Measurements from ENCODE around the gene UNC45B. TPM values are rescaled to one million over a fixed set of nuclear protein-coding genes. Genes with fewer than 3 reads are reported as not detected.

UNC45B gene
- total RNA-seq, 4 donors from 2014 or later = not detected

DNA sequence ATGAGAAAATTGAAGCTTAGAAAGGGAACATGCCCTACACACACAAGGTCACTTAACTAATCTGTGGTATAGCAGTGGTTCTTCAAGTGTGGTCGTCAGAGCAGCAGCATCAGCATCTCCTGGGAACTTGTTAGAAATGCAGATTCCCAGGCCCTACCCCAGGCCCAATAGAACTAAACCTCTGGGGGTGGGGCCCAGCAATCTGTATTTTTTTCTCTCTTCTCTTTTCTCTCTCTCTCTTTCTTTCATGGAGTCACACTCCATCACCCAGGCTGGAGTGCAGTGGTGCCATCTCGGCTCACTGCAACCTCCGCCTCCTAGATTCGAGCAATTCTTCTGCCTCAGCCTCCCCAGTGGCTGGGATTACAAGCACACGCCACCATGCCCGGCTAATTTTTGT lies 9.4 kb upstream of the UNC45B start:
- Histone ChIP-seq H3K27me3 (no peaks in the 10 kb centered on the region), H3K4me1 (peaks cover 0 to 7% (median 3%) of the 10 kb centered on the region in 4 donors), H3K9me3 (no peaks in the 10 kb centered on the region), H3K4me3 (no peak overlapping the region), H3K36me3 (peaks cover 0 to 58% (median 0%) of the 10 kb centered on the region in 3 donors), H3K27ac (no peak overlapping the region)
- DNase-seq = no peak
- no peak for TF ChIP-seq POLR2A (IDR thresholded peaks at IDR 0.05)
- TF ChIP-seq, protein P1, sequence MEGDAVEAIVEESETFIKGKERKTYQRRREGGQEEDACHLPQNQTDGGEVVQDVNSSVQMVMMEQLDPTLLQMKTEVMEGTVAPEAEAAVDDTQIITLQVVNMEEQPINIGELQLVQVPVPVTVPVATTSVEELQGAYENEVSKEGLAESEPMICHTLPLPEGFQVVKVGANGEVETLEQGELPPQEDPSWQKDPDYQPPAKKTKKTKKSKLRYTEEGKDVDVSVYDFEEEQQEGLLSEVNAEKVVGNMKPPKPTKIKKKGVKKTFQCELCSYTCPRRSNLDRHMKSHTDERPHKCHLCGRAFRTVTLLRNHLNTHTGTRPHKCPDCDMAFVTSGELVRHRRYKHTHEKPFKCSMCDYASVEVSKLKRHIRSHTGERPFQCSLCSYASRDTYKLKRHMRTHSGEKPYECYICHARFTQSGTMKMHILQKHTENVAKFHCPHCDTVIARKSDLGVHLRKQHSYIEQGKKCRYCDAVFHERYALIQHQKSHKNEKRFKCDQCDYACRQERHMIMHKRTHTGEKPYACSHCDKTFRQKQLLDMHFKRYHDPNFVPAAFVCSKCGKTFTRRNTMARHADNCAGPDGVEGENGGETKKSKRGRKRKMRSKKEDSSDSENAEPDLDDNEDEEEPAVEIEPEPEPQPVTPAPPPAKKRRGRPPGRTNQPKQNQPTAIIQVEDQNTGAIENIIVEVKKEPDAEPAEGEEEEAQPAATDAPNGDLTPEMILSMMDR (IDR thresholded peaks at IDR 0.05) = no peak

DNA sequence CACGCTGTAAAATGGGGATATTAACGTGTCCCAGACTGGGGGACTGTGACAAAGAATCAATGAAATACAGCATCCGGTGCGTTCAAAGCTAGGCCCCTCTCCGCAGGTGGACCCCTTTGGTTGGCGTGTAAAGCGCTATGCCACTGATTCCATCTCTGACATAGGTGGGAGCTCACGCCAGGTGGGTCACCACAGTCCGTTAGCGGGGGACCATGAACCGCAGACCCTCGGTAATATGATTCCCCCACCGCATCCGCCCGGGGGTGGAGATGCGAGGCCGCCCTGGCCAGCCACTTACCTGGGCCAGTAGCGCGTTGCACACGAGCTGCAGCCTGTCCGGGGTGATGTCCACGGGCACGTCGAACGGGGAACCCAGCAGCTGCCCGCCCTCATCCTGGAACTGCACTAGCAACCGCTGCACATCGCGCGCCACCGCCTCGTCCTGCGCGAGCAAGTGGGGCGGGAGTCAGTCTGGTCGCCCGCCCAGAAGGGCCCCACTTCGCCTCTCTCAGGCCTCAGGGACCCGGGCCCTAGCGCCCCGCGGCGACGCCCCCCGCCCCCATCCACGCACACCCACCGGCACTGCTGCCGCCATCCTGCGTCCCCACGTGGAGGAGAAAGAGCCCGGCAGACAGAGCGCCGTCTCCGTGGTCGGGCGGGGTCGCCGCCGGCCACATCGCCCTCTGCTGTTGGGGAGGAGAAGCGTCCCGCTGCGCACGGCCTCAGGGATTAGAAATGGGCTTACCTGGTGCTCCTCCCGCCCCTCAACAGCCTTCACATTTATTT lies 5.7 kb upstream of the UNC45B start, which contains the start of gene NLE1:
Gene NLE1 (minus strand): TSS at position 623 of the 786 bp plus-strand sequence. CDS start 28 bp downstream, at position 595.
- Histone ChIP-seq H3K27ac (peak within 1 kb of the TSS in 1 of 4 donors; percentile 80), H3K36me3 (peaks cover 0 to 22% (median 0%) of the 10 kb centered on the region in 3 donors), H3K4me3 (peak within 1 kb of the TSS; percentile 61 to 95 (median 84)), H3K4me1 (peaks cover 0 to 7% (median 3%) of the 10 kb centered on the region in 4 donors), H3K9me3 (no peaks in the 10 kb centered on the region), H3K27me3 (no peaks in the 10 kb centered on the region)
- TF ChIP-seq POLR2A (IDR thresholded peaks at IDR 0.05) = no peak
- TF ChIP-seq, protein P1 (IDR thresholded peaks at IDR 0.05) = peak; percentile 83 to 97 (median 90)
- DNase-seq = peak; percentile 75 to 91 (median 87)

DNA sequence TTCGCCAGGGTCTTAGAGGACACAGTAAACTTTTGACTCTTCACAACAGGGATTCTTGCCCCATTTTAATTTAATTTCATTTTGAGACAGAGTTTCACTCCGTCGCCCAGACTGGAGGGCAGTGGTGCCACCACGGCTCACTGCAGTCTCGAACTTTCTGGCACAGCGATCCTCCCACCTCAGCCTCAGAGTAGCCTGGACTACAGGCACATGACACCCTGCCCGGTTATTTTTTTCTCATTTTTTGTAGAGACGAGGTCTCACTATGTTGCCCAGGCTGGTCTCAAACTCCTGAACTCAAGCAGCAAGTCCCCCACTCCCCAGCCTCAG lies 5.2 kb upstream of the UNC45B start:
- no peaks in the 10 kb centered on the region for H3K9me3 ChIP-seq
- DNase-seq = no peak
- H3K27ac ChIP-seq = no peak overlapping the region
- TF ChIP-seq POLR2A (IDR thresholded peaks at IDR 0.05) = no peak
- TF ChIP-seq, protein P1 (IDR thresholded peaks at IDR 0.05) = no peak
- no peaks in the 10 kb centered on the region for H3K27me3 ChIP-seq
- peaks cover 0 to 7% (median 3%) of the 10 kb centered on the region in 4 donors for H3K4me1 ChIP-seq
- peak overlapping the region; percentile 61 to 95 (median 84) for H3K4me3 ChIP-seq
- peaks cover 0 to 16% (median 0%) of the 10 kb centered on the region in 3 donors for H3K36me3 ChIP-seq

DNA sequence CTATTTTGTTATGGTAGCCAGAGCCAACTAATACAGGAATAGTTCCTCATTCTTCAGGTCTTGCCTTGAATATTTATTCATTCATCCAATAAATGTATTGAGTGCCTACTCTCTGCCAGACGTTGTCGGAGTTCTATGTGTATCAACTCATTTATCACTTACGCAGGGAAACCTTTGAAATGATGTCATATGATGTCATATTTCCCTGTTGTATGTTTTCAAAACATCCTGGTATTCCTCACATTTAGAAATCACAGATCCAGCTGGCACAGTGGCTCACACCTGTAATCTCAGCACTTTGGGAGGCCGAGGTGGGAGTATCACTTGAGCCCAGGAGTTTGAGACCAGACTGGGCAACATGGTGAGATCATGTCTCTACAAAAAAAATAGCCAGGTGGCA lies 2.8 kb upstream of the UNC45B start:
- TF ChIP-seq, protein P1 (IDR thresholded peaks at IDR 0.05) = no peak
- no peak for TF ChIP-seq POLR2A (IDR thresholded peaks at IDR 0.05)
- Histone ChIP-seq H3K27me3 (no peaks in the 10 kb centered on the region), H3K4me1 (peaks cover 0 to 7% (median 3%) of the 10 kb centered on the region in 4 donors), H3K9me3 (no peaks in the 10 kb centered on the region), H3K4me3 (no peak overlapping the region), H3K27ac (no peak overlapping the region), H3K36me3 (no peaks in the 10 kb centered on the region)
- DNase-seq = no peak

DNA sequence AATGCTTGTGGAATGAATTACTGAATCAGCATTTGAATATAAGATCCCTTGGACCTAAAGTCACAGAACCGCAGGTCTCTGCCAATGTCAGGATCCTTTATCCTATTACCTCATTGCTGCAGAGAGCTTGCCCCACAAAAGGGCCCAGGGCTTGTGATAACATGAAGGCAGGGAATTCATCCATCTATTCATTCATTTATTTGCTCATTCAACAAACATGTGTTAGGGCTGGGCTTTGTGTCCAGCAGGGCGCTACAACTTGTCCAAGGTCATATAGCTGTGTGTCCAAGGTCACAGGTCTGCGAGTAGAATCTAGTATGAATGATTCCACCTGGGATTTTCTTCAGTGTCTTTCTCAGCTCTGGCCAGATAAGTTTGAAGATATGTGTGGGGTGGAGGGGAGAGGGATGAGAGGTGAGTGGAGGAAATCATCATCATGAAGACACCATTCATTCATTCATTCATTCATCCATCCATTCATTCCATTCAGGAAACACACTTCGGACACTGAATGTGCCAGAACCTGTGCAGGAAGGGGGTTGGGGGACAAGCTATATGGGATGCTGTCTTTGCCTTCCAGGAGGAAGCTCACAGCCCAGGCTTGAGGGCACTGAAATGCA lies 1.3 kb upstream of the UNC45B start:
- DNase-seq = no peak
- H3K27me3 ChIP-seq = no peaks in the 10 kb centered on the region
- H3K9me3 ChIP-seq = no peaks in the 10 kb centered on the region
- H3K4me1 ChIP-seq = peaks cover 0 to under 1% (median 0%) of the 10 kb centered on the region in 4 donors
- H3K4me3 ChIP-seq = no peak overlapping the region
- no peaks in the 10 kb centered on the region for H3K36me3 ChIP-seq
- TF ChIP-seq POLR2A (IDR thresholded peaks at IDR 0.05) = no peak
- TF ChIP-seq, protein P1 (IDR thresholded peaks at IDR 0.05) = no peak
- no peak overlapping the region for H3K27ac ChIP-seq

Data from Peyer's patch (tissue), 4 donors.